SK-N-SH (cell line): ENCODE measurements around the gene TEN1. TPM values are rescaled to one million over a fixed set of nuclear protein-coding genes. Genes with fewer than 3 reads are reported as not detected.

ENCODE experiments used
- CTCF ChIA-PET: fragments of 300-600, 350-600 bp; formaldehyde crosslinking; extraction: SDS; loops from one replicate; lab custom pipeline; 2021; lab: Yijun Ruan, JAX
- POLR2A ChIA-PET: fragments of 350-600 bp; sonication (Branson Sonifier 250); formaldehyde crosslinking; extraction: SDS; loops from one replicate; lab custom pipeline; 2020; ENCODE audit warnings: antibody characterized with exemption, inconsistent platforms; lab: Yijun Ruan, JAX
- DNase-seq: peaks from one replicate; pipeline ENCODE4 v3.0.0; 2012
- H2AFZ ChIP-seq: fragments of 200-600 bp; sonication (generic); 2 replicates; pipeline ENCODE4 v1.8.1; 2016; ENCODE audit warnings: antibody characterized with exemption, mild to moderate bottlenecking, low read depth
- H3F3A ChIP-seq: fragments of 200-600 bp; sonication (generic); replicated peaks from 2 replicates; pipeline ENCODE3; 2016; ENCODE audit warnings: antibody characterized with exemption, mild to moderate bottlenecking; ENCODE audit not compliant: insufficient read depth
- H3K27ac ChIP-seq, 2 experiments: fragments of 200-500 bp in 1 of 2; fragments of 200-600 bp in 1 of 2; sonication (Bioruptor generic) in 1 of 2; sonication (generic), shearing (Covaris generic) in 1 of 2; 2 replicates each; pipeline versions ENCODE4 v1.5.1 to v1.6.1; 2014 to 2016; ENCODE audit warnings: low read depth in 2 of 2, inconsistent platforms in 1 of 2, low read length in 1 of 2, mild to moderate bottlenecking in 1 of 2, mixed read lengths in 1 of 2
- H3K27me3 ChIP-seq: fragments of 200-600 bp; sonication (generic), shearing (Covaris generic); 2 replicates; pipeline ENCODE4 v1.6.1; 2016; ENCODE audit warnings: mixed run types; ENCODE audit not compliant: insufficient read depth
- H3K36me3 ChIP-seq, 2 experiments: fragments of 200-500 bp in 1 of 2; fragments of 200-600 bp in 1 of 2; sonication (Bioruptor generic) in 1 of 2; sonication (generic) in 1 of 2; replicated peaks in 1 of 2; 2 replicates each; pipeline versions ENCODE3 to v1.5.1; 2014 to 2016; ENCODE audit warnings: low read length in 1 of 2, mild to moderate bottlenecking in 1 of 2; ENCODE audit not compliant: insufficient read depth in 2 of 2, control insufficient read depth in 1 of 2
- H3K4me1 ChIP-seq, 2 experiments: fragments of 200-500 bp in 1 of 2; fragments of 200-600 bp in 1 of 2; sonication (Bioruptor generic) in 1 of 2; sonication (generic), shearing (Covaris generic) in 1 of 2; 2 replicates each; pipeline versions ENCODE4 v1.5.1 to v1.6.1; 2014 to 2016; ENCODE audit warnings: low read depth in 1 of 2, low read length in 1 of 2, mixed run types in 1 of 2; ENCODE audit not compliant: insufficient read depth in 2 of 2, control insufficient read depth in 1 of 2
- H3K4me2 ChIP-seq: fragments of 200-600 bp; sonication (generic), shearing (Covaris generic); 2 replicates; pipeline ENCODE4 v1.6.1; 2017; ENCODE audit warnings: mixed run types
- H3K4me3 ChIP-seq, 2 experiments: fragments of 200-500 bp in 1 of 2; fragments of 200-600 bp in 1 of 2; sonication (Bioruptor generic) in 1 of 2; sonication (generic), shearing (Covaris generic) in 1 of 2; 2 replicates each; pipeline versions ENCODE4 v1.5.1 to v1.8.1; 2014 to 2016; ENCODE audit warnings: low read depth in 2 of 2, inconsistent platforms in 1 of 2, low read length in 1 of 2, mild to moderate bottlenecking in 1 of 2, mixed read lengths in 1 of 2, moderate library complexity in 1 of 2
- H3K79me2 ChIP-seq: fragments of 200-600 bp; sonication (generic); 2 replicates; pipeline ENCODE4 v1.8.1; 2017; ENCODE audit warnings: mild to moderate bottlenecking; ENCODE audit not compliant: insufficient read depth
- H3K9ac ChIP-seq: fragments of 200-600 bp; sonication (generic); 2 replicates; pipeline ENCODE4 v1.6.1; 2017; ENCODE audit warnings: mixed run types
- H3K9me2 ChIP-seq: fragments of 200-600 bp; sonication (generic); 2 replicates; pipeline ENCODE4 v1.6.1; 2017; ENCODE audit warnings: mixed run types
- H3K9me3 ChIP-seq: fragments of 200-600 bp; sonication (generic); 2 replicates; pipeline ENCODE4 v1.6.1; 2017; ENCODE audit warnings: mixed run types, mild to moderate bottlenecking, moderate library complexity
- H4K20me1 ChIP-seq: fragments of 200-600 bp; sonication (generic); 2 replicates; pipeline ENCODE4 v1.6.1; 2017; ENCODE audit warnings: mild to moderate bottlenecking, mixed run types; ENCODE audit not compliant: insufficient read depth
- CHD2 ChIP-seq: fragments of 150-350 bp; IDR thresholded peaks from 2 replicates; pipeline ENCODE4 v1.6.1; 2018; ENCODE audit warnings: low read length; ENCODE audit not compliant: partially characterized antibody
- ELF1 ChIP-seq: IDR thresholded peaks from 2 replicates; pipeline ENCODE4 v1.4.0; 2012
- EZH2phosphoT487 ChIP-seq: fragments of 200-600 bp; sonication (generic); IDR thresholded peaks from 2 replicates; pipeline ENCODE4 v1.6.1; 2017; ENCODE audit warnings: low read depth, mixed run types, mild to moderate bottlenecking, antibody characterized with exemption, moderate library complexity, borderline replicate concordance
- FOSL2 ChIP-seq: IDR thresholded peaks from 2 replicates; pipeline ENCODE4 v1.4.0; 2012; ENCODE audit warnings: low read depth, mild to moderate bottlenecking, moderate library complexity, borderline replicate concordance
- GABPA ChIP-seq: IDR thresholded peaks from 2 replicates; pipeline ENCODE4 v1.4.0; 2012; ENCODE audit warnings: low read depth, mild to moderate bottlenecking
- GATA2 ChIP-seq: sonication (generic); formaldehyde crosslinking; IDR thresholded peaks from 2 replicates; pipeline ENCODE4 v1.5.0; 2020; ENCODE audit warnings: mild to moderate bottlenecking, missing genetic modification reagents
- MEF2A ChIP-seq: IDR thresholded peaks from 2 replicates; pipeline ENCODE4 v1.4.0; 2012; ENCODE audit warnings: low read depth, borderline replicate concordance
- NRF1 ChIP-seq: IDR thresholded peaks from 2 replicates; pipeline ENCODE4 v1.6.1; 2012; ENCODE audit warnings: low read depth, mild to moderate bottlenecking, low read length
- PBX3 ChIP-seq: IDR thresholded peaks from 2 replicates; pipeline ENCODE4; 2012
- POLR2AphosphoS5 ChIP-seq: IDR thresholded peaks from 2 replicates; pipeline ENCODE4 v1.6.1; 2012; ENCODE audit warnings: low read depth, low read length
- RCOR1 ChIP-seq: fragments of 150-350 bp; IDR thresholded peaks from 2 replicates; pipeline ENCODE4 v1.6.1; 2017; ENCODE audit warnings: antibody characterized with exemption, low read length
- RXRA ChIP-seq: IDR thresholded peaks from 2 replicates; pipeline ENCODE4 v1.4.0; 2012; ENCODE audit warnings: low read depth, mild to moderate bottlenecking, borderline replicate concordance
- SIN3A ChIP-seq: IDR thresholded peaks from 2 replicates; pipeline ENCODE4 v1.6.1; 2012; ENCODE audit warnings: low read depth, mild to moderate bottlenecking, low read length, moderate library complexity, borderline replicate concordance
- TAF1 ChIP-seq: IDR thresholded peaks from 2 replicates; pipeline ENCODE4 v1.6.1; 2012; ENCODE audit warnings: low read depth, mild to moderate bottlenecking, low read length, moderate library complexity, borderline replicate concordance
- TCF12 ChIP-seq: IDR thresholded peaks from 2 replicates; pipeline ENCODE4 v1.4.0; 2012
- TEAD4 ChIP-seq: IDR thresholded peaks from 2 replicates; pipeline ENCODE4 v1.4.0; 2012; ENCODE audit warnings: mild to moderate bottlenecking, borderline replicate concordance; ENCODE audit not compliant: insufficient read depth
- YY1 ChIP-seq: IDR thresholded peaks from 2 replicates; pipeline ENCODE4 v1.4.0; 2012; ENCODE audit warnings: low read depth, mild to moderate bottlenecking
- ZBTB33 ChIP-seq: IDR thresholded peaks from 2 replicates; pipeline ENCODE4 v1.4.0; 2012; ENCODE audit warnings: low read depth, borderline replicate concordance
- WGBS: methylation state at CpG from one replicate; pipeline ENCODE4 v1.1.6; 2017; ENCODE audit warnings: low lambda C conversion rate; 5-methylcytosine and 5-hydroxymethylcytosine counted together
- polyA plus RNA-seq, 3 experiments: library from polyadenylated mRNA; depleted of rRNA; stranded (reverse); fragments of >200 nt; gene quantifications; 2 replicates each; pipeline ENCODE4 v1.2.3, GENCODE V29; 2012
- TF ChIP-seq, protein P1 (sequence below): IDR thresholded peaks from 2 replicates; pipeline ENCODE4 v1.4.0; 2012; ENCODE audit warnings: low read depth, borderline replicate concordance

TEN1 gene
- polyA plus RNA-seq, 1 of the 3 experiments (the other 2 are of a cell fraction), result 33.6 TPM

DNA sequence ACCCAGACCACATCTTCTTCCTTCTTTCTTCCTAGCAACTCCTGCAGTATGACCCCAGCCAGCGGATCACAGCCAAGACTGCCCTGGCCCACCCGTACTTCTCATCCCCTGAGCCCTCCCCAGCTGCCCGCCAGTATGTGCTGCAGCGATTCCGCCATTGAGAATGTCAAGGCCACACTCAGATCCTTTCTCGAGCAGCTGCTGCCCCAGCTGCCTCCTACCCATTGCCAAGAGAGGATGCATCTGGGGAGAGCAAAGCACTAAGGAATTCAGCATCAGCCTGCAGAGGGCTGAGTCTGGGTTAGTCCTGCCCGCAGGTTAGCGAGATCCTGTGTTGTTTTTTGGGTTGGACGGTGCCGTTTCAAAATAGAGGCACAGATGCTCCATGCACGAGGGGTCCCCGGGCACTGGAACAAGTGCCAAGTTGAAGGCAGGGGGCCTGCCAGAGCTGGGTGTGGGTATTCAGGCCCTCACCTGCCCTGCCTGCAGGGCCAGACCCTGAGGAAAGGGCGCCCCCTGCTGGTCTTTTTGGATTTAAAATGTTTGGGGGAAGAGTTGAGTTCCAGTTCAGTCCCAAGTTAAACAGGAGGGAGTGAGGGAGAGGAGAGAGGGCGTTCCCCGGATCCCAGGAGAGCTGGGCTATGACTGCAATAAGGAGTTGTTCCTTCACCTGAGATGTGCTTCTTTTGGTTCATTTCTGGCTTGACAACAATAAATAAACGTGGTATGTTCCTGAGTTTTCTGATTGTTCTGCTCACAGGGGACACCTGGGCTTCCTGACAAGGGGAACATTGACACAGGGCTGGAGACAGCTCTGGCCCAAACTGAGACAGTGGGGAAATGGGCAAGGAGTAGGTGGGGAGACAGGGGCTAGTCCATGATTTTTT, 26.5 kb downstream of the TEN1 start (continued):
- no peak for TF ChIP-seq ZBTB33
- TF ChIP-seq TEAD4, result no peak
- TF ChIP-seq GATA2 (CRISPR knock-in tag), result no peak
- no peak for TF ChIP-seq MEF2A
- no peak for TF ChIP-seq POLR2AphosphoS5
- TF ChIP-seq PBX3, result no peak
- TF ChIP-seq TAF1, result no peak
- no peak for TF ChIP-seq TCF12
- no peak for TF ChIP-seq FOSL2
- TF ChIP-seq SIN3A, result no peak
- TF ChIP-seq, protein P1, sequence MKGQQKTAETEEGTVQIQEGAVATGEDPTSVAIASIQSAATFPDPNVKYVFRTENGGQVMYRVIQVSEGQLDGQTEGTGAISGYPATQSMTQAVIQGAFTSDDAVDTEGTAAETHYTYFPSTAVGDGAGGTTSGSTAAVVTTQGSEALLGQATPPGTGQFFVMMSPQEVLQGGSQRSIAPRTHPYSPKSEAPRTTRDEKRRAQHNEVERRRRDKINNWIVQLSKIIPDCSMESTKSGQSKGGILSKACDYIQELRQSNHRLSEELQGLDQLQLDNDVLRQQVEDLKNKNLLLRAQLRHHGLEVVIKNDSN, result no peak
- no peak for TF ChIP-seq EZH2phosphoT487

DNA sequence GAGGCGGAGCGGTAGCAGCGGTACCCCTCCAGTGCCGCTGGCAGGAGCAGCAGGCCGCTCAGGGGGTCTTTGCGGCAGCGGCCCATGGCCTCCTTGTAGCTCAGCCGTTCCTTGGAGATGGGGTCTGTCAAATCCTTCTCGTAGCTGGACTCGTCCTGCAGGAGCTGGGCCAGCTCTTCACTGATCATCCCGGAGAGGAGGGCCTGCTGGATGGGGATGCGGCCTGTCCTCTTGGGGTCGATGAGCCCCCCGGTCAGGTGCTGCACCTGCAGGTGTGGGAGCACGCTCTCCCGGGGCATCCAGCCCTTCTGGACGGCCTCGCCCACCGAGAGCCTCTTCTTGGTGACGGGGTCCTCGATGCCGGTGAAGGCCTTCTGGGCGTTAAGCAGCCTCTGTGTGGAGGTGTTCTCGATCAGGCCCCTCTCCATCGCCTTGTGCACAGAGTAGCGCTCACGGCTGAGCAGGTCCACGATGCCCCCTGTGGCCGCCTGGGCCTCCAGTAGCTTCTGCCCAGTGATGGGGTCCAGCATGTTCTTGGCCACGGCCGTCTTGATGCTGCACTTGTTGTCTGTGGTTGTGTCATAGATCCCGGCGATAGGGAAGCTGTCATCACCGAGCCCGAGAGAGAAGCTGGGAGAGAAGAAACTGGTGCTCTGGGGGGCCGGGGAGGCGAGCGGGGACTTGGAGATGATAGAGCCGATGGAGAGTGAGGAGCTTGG, 28.2 kb downstream of the TEN1 start:
- Histone ChIP-seq H3K79me2 (no peaks in the 10 kb centered on the region), H3K4me1 (peaks cover 0 to 10% of the 10 kb centered on the region in 2 experiments; a peak in 2 of 4 replicates), H3K27ac (no peak overlapping the region), H3K4me3 (no peak overlapping the region), H3K9me2 (no peaks in the 10 kb centered on the region), H2AFZ (no peak overlapping the region), H3K27me3 (no peaks in the 10 kb centered on the region), H3K4me2 (no peak overlapping the region), H3F3A (peaks cover 22% of the 10 kb centered on the region), H3K36me3 (no peaks in the 10 kb centered on the region), H3K9me3 (no peaks in the 10 kb centered on the region), H3K9ac (no peak overlapping the region), H4K20me1 (no peaks in the 10 kb centered on the region)
- ChIA-PET POLR2A (no interaction called here), CTCF (interaction anchor here (0.6 to 14.6 kb wide), 11 partner anchors 6 to 391 kb away, joined by 3 to 231 read pairs (median 3); partner anchors contain the start of genes CDK3, MRPL38 and TRIM47)
- no peak for DNase-seq
- TF ChIP-seq ELF1, result no peak
- no peak for TF ChIP-seq TEAD4
- TF ChIP-seq CHD2, result no peak
- no peak for TF ChIP-seq TAF1
- no peak for TF ChIP-seq RCOR1
- no peak for TF ChIP-seq GABPA
- TF ChIP-seq FOSL2, result no peak
- TF ChIP-seq NRF1, result no peak
- TF ChIP-seq YY1, result no peak
- TF ChIP-seq, protein P1, result no peak
- TF ChIP-seq RXRA, result no peak
- WGBS, result 87% methylated on average over 38 of the region's 39 CpGs
